CD4-positive, alpha-beta T cell treated with Interferon alpha-2 for 1 hour (primary cell): ENCODE results near the gene TMEM134.
"Not testable (repeated sequence)": the region's sequence is repeated elsewhere in the genome, so short reads cannot be mapped to it uniquely, and the experiment has no call there.

ENCODE experiments used
- DNase-seq, 2 donors: peaks; one replicate each; pipeline ENCODE4 v3.0.0-alpha.2; 2020 to 2022

The TMEM134 gene, protein sequence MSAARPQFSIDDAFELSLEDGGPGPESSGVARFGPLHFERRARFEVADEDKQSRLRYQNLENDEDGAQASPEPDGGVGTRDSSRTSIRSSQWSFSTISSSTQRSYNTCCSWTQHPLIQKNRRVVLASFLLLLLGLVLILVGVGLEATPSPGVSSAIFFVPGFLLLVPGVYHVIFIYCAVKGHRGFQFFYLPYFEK

DNA sequence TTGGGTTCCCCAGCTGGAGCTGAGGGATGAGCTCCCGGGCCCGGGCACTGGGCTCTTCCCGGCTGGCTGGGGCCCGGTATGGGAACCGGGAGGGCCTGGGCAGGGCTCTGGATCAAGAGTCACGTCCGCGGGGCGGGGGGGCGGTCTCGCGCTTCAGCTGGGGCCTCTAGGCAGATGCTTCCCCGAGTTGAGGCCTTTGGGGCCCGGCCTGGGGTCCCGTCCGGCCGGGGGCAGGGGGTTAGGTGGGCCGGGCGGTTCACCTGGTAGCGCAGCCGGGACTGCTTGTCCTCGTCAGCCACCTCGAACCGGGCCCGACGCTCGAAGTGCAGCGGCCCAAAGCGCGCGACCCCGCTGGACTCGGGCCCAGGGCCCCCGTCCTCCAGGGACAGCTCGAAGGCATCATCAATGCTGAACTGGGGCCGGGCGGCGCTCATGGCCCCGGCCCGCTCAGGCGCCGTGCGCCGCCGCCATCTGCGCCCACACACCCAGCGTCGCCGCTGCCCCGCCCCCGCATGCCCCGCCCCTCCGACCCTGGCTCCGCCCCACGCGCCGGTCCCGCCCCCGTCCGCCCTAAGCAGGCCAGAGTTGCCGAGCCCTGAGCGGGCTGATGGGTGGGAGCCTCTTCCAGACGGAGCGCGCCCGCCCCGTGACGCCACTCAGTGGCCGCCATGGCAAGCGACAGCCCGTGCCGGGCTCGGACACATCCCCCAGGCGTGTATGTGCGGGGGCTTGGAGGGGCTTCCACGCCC, at the start of gene TMEM134:
Gene TMEM134, minus strand, starts transcription at position 493 of the 749 bp plus-strand sequence. Its CDS starts 59 bp downstream, at position 434.
- DNase-seq = peak; percentile 93 to 94

- no peak for DNase-seq
Measured at GRCh38 chr11:67517784-67518552, 48.9 kb upstream of the TMEM134 start.

- DNase-seq = no peak
Measured at GRCh38 chr11:67516806-67517205, 47.8 kb upstream of the TMEM134 start.

GRCh38 chr11:67514116-67514515, 45.1 kb upstream of the TMEM134 start:
- no peak for DNase-seq

DNA sequence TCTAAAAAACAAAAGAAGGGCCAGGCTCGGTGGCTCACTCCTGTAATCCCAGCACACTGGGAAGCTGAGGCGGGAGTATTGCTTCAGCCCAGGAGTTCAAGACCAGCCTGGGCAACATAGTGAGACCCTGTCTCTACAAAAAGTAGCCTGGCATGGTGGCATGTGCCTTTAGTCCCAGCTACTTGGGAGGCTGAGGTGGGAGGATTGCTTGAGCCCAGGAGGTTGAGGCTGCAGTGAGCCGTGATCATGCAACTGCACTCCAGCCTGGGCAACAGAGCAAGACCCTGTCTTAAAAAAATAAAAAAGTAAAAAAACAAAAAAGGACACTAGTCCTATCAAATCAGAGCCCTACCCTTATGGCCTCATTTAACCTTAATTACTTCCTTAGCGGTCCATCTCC, 42.5 kb upstream of the TMEM134 start:
- not testable (repeated sequence) for DNase-seq

- no peak for DNase-seq
Measured at GRCh38 chr11:67510023-67510345, 40.9 kb upstream of the TMEM134 start.

DNA sequence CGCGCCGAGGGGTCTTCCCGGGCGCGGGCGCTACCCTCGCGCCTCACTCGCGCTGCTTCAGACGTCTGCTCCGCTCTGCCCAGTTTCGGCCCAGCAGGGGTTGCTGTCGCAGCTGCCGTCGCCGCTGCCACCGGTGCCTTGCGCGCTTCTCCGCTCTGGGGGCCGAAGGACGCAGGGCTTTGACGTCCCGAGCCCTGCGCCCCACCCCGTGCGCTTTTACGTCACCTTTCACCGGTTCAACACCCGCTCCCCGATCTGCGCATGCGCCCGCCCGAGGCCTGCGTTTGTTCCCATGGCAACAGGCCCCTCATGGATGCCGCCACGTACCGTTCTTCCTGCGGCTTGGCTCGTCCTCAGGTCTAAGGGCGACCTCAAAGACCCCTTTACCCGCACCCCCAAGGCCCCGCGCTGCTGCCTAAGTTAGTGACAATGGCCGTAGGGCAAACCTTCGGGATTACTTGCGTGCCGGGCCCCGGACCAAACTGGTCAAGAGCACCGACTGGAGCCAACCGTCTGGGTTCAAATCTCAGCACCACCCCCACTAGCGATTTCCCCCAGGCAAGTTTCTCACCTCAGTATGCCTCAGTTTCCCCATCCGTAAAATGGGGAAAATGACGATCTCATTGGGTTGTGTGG, 39.6 kb upstream of the TMEM134 start:
- DNase-seq = peak; percentile 98

GRCh38 chr11:67507864-67508485, 38.9 kb upstream of the TMEM134 start, which contains the start of gene CDK2AP2:
TSS of gene CDK2AP2 (minus strand) at chr11:67508162. CDS start at chr11:67508082, 80 bp downstream.
- DNase-seq = peak; percentile 98 to 99

DNA sequence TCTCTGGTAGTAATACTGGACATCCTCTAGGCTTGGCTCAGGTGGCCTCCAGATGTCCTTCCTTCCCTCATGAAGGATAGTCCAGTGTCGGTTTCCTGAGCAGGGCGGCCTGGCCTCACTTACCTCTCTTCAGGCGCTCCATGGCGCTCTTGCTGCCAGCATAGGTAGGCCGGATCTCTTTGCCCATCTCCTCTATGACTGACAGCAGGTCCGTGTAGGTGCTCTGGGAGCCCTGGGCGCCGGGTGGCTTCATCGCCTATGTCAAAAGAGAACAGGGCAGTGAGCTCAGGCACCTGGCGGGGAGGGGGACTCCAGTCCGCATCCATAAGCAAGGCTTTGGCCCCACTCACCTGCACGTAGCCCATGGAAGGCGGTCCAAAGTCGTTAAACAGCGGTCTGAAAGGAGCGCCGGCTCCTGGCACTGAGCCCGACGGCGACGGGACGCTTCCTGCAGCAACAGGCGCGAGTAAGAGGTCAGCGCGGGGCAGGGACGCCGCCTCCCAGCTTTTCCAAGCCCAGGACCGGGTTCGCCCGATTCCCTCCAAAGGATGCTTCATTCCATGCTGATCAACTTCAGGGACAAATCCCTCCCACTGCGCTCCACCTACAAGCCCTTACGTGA, 38.3 kb upstream of the TMEM134 start:
- DNase-seq = peak in 1 of 2 donors; percentile 29

DNA sequence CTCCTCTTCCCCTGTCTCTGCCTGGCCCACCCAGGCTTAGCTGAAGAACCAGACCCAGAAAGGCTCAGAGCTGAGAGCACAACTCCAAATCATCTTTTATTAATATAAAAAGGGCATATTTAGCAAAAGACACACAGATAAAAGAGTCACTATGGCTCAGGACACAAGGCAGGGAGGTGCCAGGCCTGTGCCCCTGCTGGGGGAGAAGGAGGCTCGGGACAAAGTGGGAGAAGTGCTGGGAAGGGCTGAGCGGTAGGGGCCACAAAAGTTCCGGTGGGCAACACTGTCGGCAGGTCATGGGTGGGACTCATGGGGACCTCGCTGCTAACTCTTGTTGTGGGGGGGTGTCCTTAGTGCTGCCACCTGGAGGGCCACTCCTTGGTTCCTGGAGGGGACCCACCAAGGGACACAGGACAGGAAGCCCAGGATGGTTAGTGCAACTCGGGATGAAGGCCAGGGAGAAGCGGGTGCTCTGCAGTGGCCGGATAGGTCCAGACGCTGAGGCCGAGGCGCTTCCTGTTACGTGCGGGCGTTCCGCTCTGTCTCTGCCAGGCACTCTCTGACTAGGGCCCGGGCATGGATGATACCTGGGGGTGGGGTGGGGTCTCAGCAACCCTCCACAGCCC, 37.5 kb upstream of the TMEM134 start:
- DNase-seq = no peak

- DNase-seq = peak; percentile 91 to 92
Measured at GRCh38 chr11:67505605-67506396, 36.8 kb upstream of the TMEM134 start.

DNA sequence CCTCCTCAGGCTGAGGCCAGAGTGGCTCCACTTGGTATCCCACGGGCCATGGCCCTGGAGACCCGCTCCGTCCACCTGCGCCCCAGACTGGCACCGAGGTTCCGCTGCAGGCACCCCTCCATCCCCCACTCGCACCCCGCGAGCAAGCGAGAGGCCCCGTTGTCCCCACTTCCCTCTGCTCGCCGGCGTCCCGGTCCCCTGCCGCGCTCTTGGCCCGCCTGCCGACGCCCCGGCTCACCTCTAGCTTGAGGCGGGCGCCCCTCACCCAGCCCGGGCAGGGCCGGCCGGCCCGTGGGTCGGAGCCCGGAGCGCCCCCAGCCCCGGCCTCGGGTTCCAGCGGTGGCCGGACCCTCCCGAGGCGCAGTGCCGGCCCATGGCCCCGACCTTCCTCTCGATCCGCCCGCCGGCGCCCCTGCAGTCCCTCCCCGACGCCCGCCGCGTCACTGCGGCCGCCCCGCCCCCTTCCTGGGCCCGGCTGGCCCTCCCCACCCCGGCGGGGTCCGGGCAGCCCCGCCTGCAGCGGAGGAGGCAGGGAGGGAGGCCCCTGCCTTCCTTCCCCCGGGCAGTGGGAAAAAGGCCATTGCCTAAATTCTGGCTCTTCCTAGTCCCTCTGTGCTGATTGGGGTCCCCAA, 36.0 kb upstream of the TMEM134 start, which contains the start of gene PITPNM1:
Gene PITPNM1, minus strand, starts transcription at position 414 of the 632 bp plus-strand sequence. CDS start 1,183 bp downstream, outside the sequence.
- DNase-seq = peak; percentile 66 to 79

DNA sequence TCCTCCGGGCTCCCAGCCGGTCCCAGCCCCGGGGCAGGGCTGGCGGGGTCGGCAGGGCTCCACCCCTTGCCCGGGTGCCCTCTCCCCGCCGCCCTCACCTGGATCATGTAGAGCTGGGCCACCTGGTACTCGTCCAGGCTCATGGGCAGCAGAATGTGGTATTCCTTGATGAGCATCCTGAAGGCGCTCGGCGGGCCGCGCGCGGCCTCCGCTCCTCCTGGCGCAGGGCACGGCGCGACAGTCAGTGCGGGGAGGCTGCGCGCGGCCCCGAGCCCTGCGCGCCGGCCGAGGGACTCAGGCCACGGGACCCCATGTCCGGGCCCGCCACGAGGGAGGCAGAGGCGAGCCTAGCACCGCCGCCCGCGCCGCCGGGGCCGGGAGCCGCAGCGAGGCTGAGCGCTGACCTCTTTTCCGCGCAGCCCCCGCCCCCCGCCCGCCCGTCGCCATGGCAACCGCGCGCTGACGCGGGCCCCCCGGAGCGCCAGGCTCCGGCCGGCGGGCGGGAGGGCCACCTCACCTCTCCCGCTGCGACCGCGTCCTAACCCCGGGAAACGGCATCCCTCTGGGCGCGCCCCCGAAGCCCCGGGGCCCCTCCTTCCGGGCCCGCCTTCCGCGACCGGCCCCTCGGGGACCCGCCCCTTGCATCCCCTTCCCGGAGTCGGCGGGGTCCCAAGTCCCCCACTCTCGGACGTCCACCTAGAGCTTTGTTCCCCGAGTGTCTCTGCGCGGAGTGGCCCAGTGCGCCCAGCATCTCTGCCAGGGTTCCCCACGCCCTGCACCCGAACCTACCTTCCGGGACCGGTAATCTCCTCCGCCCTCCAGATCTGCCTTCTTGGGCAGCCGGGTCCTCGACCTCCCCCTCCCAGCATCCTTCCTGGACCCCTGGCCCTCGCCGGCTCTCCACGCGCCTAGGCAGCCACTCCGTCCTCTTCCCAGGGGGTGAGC, 35.2 kb upstream of the TMEM134 start:
- peak in 1 of 2 donors; percentile 66 for DNase-seq

DNA sequence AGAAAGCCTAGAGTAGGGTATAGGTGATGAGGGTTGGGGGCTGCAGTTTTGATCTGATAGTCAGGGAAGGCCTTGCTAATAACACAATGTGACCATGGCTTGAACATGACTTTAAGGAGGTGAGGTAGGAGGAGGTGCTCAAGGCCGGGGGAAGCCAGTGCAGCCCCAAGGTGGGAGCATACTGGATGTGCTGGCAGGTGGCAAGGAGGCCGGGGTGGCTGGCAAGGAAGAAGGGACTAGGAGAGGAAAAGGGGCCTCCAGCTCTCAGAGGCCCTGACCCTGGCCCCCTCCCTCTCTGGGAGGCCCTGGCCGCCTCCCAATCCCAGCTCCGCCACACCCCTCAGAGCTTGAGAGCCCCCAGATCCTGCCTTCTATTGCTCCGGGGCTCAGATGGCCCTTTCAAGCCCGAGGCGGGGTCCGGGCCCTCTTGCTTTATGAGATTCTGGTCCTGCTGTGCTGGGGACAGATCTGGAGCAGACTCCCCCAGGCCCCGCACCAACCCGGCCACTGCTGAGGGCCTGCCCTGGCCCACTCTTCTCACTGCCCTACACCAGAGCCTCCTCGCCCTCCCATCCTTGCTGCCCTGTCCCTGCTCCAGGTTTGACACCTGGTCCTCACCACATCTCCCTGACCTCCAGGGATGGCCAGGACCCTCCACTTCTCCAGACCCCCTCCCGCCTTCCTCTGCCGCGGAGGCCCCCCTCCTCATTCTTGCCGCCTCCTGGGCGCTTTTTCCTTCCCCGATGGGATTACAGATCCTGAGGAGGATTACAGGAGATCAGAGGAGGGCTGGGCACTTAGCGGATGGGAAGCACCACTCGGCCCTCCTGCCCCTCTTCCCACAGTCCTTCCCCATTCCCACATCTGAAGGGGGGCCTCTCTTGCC, 34.3 kb upstream of the TMEM134 start:
- DNase-seq = no peak

- no peak for DNase-seq
Measured at GRCh38 chr11:67502328-67502979, 33.4 kb upstream of the TMEM134 start.

DNA sequence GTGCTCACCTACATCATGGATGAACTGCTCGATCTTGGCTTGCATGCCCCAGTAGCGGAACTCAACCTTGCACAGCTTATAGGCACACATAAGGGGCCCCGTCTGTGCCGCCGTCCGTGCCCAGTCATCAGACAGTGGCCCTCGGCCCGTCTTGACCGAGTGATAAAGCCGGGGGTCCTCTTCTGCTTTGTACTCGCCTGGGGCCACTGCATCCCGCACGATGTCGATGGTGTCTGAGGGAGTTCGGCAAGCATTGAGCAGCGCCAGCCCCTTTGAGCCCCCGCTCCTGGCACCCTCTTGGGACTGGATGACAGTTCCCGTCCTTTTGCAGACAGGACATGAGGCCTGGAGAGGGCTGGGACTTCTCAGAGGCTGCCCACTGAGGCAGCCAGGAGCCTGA, 32.8 kb upstream of the TMEM134 start:
- DNase-seq = no peak
